H1 (cell line): ENCODE data around the gene FBLIM1. TPM values are rescaled to one million over a fixed set of nuclear protein-coding genes. Genes with fewer than 3 reads are reported as not detected.

ENCODE experiments used
- CTCF ChIA-PET: fragments of 300-600 bp; sonication (Branson Sonifier 250); formaldehyde crosslinking; loops from one replicate; lab custom pipeline; 2021; ENCODE audit not compliant: partially characterized antibody; lab: Charles Lee
- POLR2A ChIA-PET: fragments of 300-600 bp; sonication (Branson Sonifier 250); formaldehyde crosslinking; loops from one replicate; lab custom pipeline; 2021; ENCODE audit warnings: inconsistent platforms; ENCODE audit not compliant: partially characterized antibody; lab: Charles Lee
- DNase-seq, 2 experiments: peaks; one replicate each; pipeline versions ENCODE4 v3.0.0 to v3.0.0-alpha.2; 2010 to 2022; ENCODE audit warnings: low spot score in 2 of 2, low read depth in 1 of 2, mixed read lengths in 1 of 2
- FAIRE-seq: peaks from 2 replicates; lab custom pipeline; 2011; peaks lifted over from hg19 to GRCh38; lab: Jason Lieb, UNC
- H2AFZ ChIP-seq: 2 replicates; pipeline ENCODE4 v1.8.1; 2012; ENCODE audit warnings: low read length, inconsistent platforms
- H2AK5ac ChIP-seq: 2 replicates; pipeline ENCODE4 v1.6.1; 2013; ENCODE audit warnings: low read depth, low read length
- H2BK120ac ChIP-seq: replicated peaks from 2 replicates; pipeline ENCODE3; 2013; ENCODE audit warnings: low read depth, low read length, inconsistent platforms
- H2BK12ac ChIP-seq: 2 replicates; pipeline ENCODE4 v1.6.1; 2013; ENCODE audit warnings: low read depth, low read length
- H2BK15ac ChIP-seq: 2 replicates; pipeline ENCODE4 v1.6.1; 2013; ENCODE audit warnings: low read length
- H2BK20ac ChIP-seq: 2 replicates; pipeline ENCODE4 v1.6.1; 2013; ENCODE audit warnings: low read length
- H2BK5ac ChIP-seq: 2 replicates; pipeline ENCODE4 v1.6.1; 2013; ENCODE audit warnings: low read depth, low read length
- H3K14ac ChIP-seq: 2 replicates; pipeline ENCODE4 v1.6.1; 2013; ENCODE audit warnings: inconsistent platforms; ENCODE audit not compliant: insufficient read length
- H3K18ac ChIP-seq: 2 replicates; pipeline ENCODE4 v1.6.1; 2013; ENCODE audit warnings: low read length; ENCODE audit errors: extremely low read depth
- H3K23ac ChIP-seq: 2 replicates; pipeline ENCODE4 v1.6.1; 2013; ENCODE audit warnings: inconsistent platforms; ENCODE audit not compliant: insufficient read length
- H3K23me2 ChIP-seq: 2 replicates; pipeline ENCODE4 v1.6.1; 2013; ENCODE audit warnings: low read depth, low read length
- H3K27ac ChIP-seq: 2 replicates; pipeline ENCODE4 v1.6.1; 2011; ENCODE audit warnings: low read depth, low read length, inconsistent platforms
- H3K27me3 ChIP-seq, 4 experiments: replicated peaks in 1 of 4; 1 replicate in 1 of 4; 2 replicates in 3 of 4; pipeline versions ENCODE4 v1.6.1 to v1.8.1; 2011 to 2013; ENCODE audit warnings: low read length in 3 of 4, mild to moderate bottlenecking in 3 of 4, inconsistent platforms in 2 of 4, mixed read lengths in 2 of 4, moderate library complexity in 1 of 4; ENCODE audit not compliant: control insufficient read depth in 3 of 4, insufficient read depth in 3 of 4; ENCODE audit errors: extremely low read depth in 1 of 4
- H3K36me3 ChIP-seq, 4 experiments: 2 replicates each; pipeline versions ENCODE4 v1.6.1 to v1.8.1; 2011 to 2013; ENCODE audit warnings: mild to moderate bottlenecking in 4 of 4, low read length in 3 of 4, moderate library complexity in 2 of 4, control low read depth in 1 of 4, inconsistent platforms in 1 of 4; ENCODE audit not compliant: insufficient read depth in 4 of 4, control insufficient read depth in 2 of 4
- H3K4ac ChIP-seq: replicated peaks from 2 replicates; pipeline ENCODE3; 2013; ENCODE audit warnings: low read length, low read depth, mixed read lengths, inconsistent platforms; ENCODE audit not compliant: insufficient read length
- H3K4me1 ChIP-seq, 4 experiments: replicated peaks in 1 of 4; 1 replicate in 1 of 4; 2 replicates in 3 of 4; pipeline versions ENCODE4 v1.6.1 to v1.8.1; 2011 to 2013; ENCODE audit warnings: low read length in 3 of 4, inconsistent platforms in 2 of 4, mixed read lengths in 1 of 4; ENCODE audit not compliant: insufficient read depth in 4 of 4, control insufficient read depth in 3 of 4
- H3K4me2 ChIP-seq, 2 experiments: 2 replicates each; pipeline versions ENCODE4 v1.6.1 to v1.8.1; 2011 to 2013; ENCODE audit warnings: low read depth in 2 of 2, low read length in 2 of 2, control low read depth in 1 of 2, inconsistent platforms in 1 of 2, mild to moderate bottlenecking in 1 of 2; ENCODE audit not compliant: insufficient read depth in 1 of 2
- H3K4me3 ChIP-seq, 4 experiments: fragments of 200-600, 300-600 bp in 1 of 4; sonication (generic), shearing (Covaris generic), sonication (Bioruptor Twin) in 1 of 4; 2 replicates each; pipeline versions ENCODE4 v1.5.1 to v1.8.1; 2011 to 2016; ENCODE audit warnings: low read length in 4 of 4, low read depth in 3 of 4, control low read depth in 2 of 4, inconsistent platforms in 2 of 4, mild to moderate bottlenecking in 2 of 4, mixed read lengths in 1 of 4, moderate library complexity in 1 of 4; ENCODE audit not compliant: insufficient read depth in 2 of 4; ENCODE audit errors: extremely low read depth in 1 of 4
- H3K56ac ChIP-seq: replicated peaks from 2 replicates; pipeline ENCODE3; 2013; ENCODE audit warnings: low read depth, mild to moderate bottlenecking, mixed read lengths, low read length, inconsistent platforms; ENCODE audit not compliant: insufficient read length
- H3K79me1 ChIP-seq: 2 replicates; pipeline ENCODE4 v1.6.1; 2013; ENCODE audit warnings: low read depth, low read length, control low read depth
- H3K79me2 ChIP-seq, 2 experiments: 2 replicates each; pipeline versions ENCODE4 v1.6.1 to v1.8.1; 2012 to 2013; ENCODE audit warnings: low read length in 2 of 2, mild to moderate bottlenecking in 2 of 2, inconsistent platforms in 1 of 2; ENCODE audit not compliant: insufficient read depth in 2 of 2, control insufficient read depth in 1 of 2
- H3K9ac ChIP-seq, 4 experiments: replicated peaks in 1 of 4; 1 replicate in 1 of 4; 2 replicates in 3 of 4; pipeline versions ENCODE4 v1.6.1 to v1.8.1; 2011 to 2013; ENCODE audit warnings: low read depth in 3 of 4, low read length in 3 of 4, control low read depth in 2 of 4, mild to moderate bottlenecking in 2 of 4, moderate library complexity in 2 of 4, inconsistent platforms in 1 of 4; ENCODE audit errors: extremely low read depth in 1 of 4
- H3K9me3 ChIP-seq, 2 experiments: 2 replicates each; pipeline versions ENCODE4 v1.6.1 to v1.8.1; 2012 to 2013; ENCODE audit warnings: mild to moderate bottlenecking in 2 of 2, moderate library complexity in 2 of 2, control low read depth in 1 of 2, inconsistent platforms in 1 of 2, low read depth in 1 of 2, low read length in 1 of 2, mixed read lengths in 1 of 2; ENCODE audit not compliant: insufficient read depth in 2 of 2
- H4K20me1 ChIP-seq, 2 experiments: replicated peaks in 1 of 2; 2 replicates each; pipeline versions ENCODE3 to v1.8.1; 2011 to 2013; ENCODE audit warnings: inconsistent platforms in 2 of 2, low read length in 2 of 2, mild to moderate bottlenecking in 1 of 2; ENCODE audit not compliant: insufficient read depth in 2 of 2, control insufficient read depth in 1 of 2
- H4K5ac ChIP-seq: 2 replicates; pipeline ENCODE4 v1.6.1; 2013; ENCODE audit warnings: low read length, low read depth, mixed read lengths, inconsistent platforms; ENCODE audit not compliant: insufficient read length
- H4K8ac ChIP-seq: 2 replicates; pipeline ENCODE4 v1.8.0; 2013; ENCODE audit warnings: mild to moderate bottlenecking, moderate library complexity, low read length, inconsistent platforms; ENCODE audit not compliant: insufficient read depth; ENCODE audit errors: extremely low read depth
- H4K91ac ChIP-seq: replicated peaks from 2 replicates; pipeline ENCODE3; 2013; ENCODE audit warnings: low read length, mixed read lengths, inconsistent platforms; ENCODE audit not compliant: insufficient read length
- CTCF ChIP-seq, 3 experiments: IDR thresholded peaks; 1 replicate in 2 of 3; 2 replicates in 1 of 3; pipeline versions ENCODE4 v1.5.1 to v1.6.1; 2011; ENCODE audit warnings: low read length in 3 of 3, mild to moderate bottlenecking in 3 of 3, inconsistent platforms in 2 of 3, low read depth in 1 of 3, moderate library complexity in 1 of 3; ENCODE audit not compliant: insufficient read depth in 1 of 3; ENCODE audit errors: control extremely low read depth in 1 of 3
- E2F6 ChIP-seq: IDR thresholded peaks from 2 replicates; pipeline ENCODE4 v1.6.1; 2012; ENCODE audit warnings: inconsistent platforms
- POLR2A ChIP-seq, 2 experiments: IDR thresholded peaks; 1 replicate in 1 of 2; 2 replicates in 1 of 2; pipeline ENCODE4 v1.6.1; 2011; ENCODE audit warnings: low read depth in 2 of 2, low read length in 2 of 2, mild to moderate bottlenecking in 2 of 2; ENCODE audit errors: control extremely low read depth in 1 of 2
- POU5F1 ChIP-seq: IDR thresholded peaks from 2 replicates; pipeline ENCODE4 v1.6.1; 2011; ENCODE audit warnings: low read depth, mild to moderate bottlenecking, low read length, moderate library complexity
- SRF ChIP-seq: IDR thresholded peaks from 2 replicates; pipeline ENCODE4 v1.6.1; 2011; ENCODE audit warnings: mild to moderate bottlenecking, low read depth, low read length, moderate library complexity
- TAF1 ChIP-seq: IDR thresholded peaks from 2 replicates; pipeline ENCODE4 v1.6.1; 2011; ENCODE audit warnings: mild to moderate bottlenecking, low read depth, low read length
- WGBS, 2 experiments: shearing (Covaris generic) in 1 of 2; methylation state at CpG; one replicate each; pipeline versions ENCODE4 v1.1.6 to v1.1.7; 2013 to 2015; ENCODE audit warnings: low lambda C conversion rate in 2 of 2, mixed read lengths in 2 of 2, inconsistent platforms in 1 of 2, low coverage in 1 of 2, missing lambda C conversion rate in 1 of 2; ENCODE audit not compliant: insufficient replicate concordance in 2 of 2, insufficient coverage in 1 of 2, insufficient read length in 1 of 2; ENCODE audit errors: extremely low coverage in 1 of 2, missing lambda C conversion rate in 1 of 2; 5-methylcytosine and 5-hydroxymethylcytosine counted together
- long read RNA-seq, 2 experiments: library from RNA in 1 of 2; library from capped mRNA in 1 of 2; stranded (forward); transcript quantifications; one replicate each; pipeline ENCODE4 v2.0.0, GENCODE V29; 2021; ENCODE audit warnings: inconsistent platforms in 1 of 2
- polyA minus RNA-seq, 3 experiments: library from RNA; depleted of rRNA, polyadenylated mRNA; stranded (reverse); fragments of >200 nt; gene quantifications; 1 replicate in 2 of 3; 2 replicates in 1 of 3; pipeline ENCODE4 v1.2.3, GENCODE V29; 2011
- polyA plus RNA-seq, 7 experiments: library from polyadenylated mRNA; depleted of rRNA in 3 of 7; stranded (reverse) in 5 of 7; unstranded in 2 of 7; fragments of >200 nt in 5 of 7; fragments of 200-250 nt in 2 of 7; gene quantifications; 1 replicate in 5 of 7; 2 replicates in 1 of 7; 4 replicates in 1 of 7; pipeline versions ENCODE4 v1.2.1 to v1.2.3, GENCODE V29; 2011 to 2013; ENCODE audit warnings: missing spikeins in 2 of 7, mixed read lengths in 2 of 7
- total RNA-seq: library from RNA; stranded (reverse); fragmentation: NEBNext Ultra II Directional; extraction: Animal tissue kit (Norgen Biotek cat#: 25700); gene quantifications from 2 replicates; pipeline ENCODE4 v1.2.1, GENCODE V29; 2021

The FBLIM1 gene
- total RNA-seq, result 63.2 and 66.6 TPM in 2 replicates
- 66.7 and 99.1 TPM in 2 replicates for polyA plus RNA-seq (2011; rRNA removed)
- 86.2 TPM for polyA plus RNA-seq (2011; cell fraction: cytosol; rRNA removed)
- 79.6 TPM for polyA plus RNA-seq (2011; cell fraction: nucleus; rRNA removed)
- 56.8 to 78.0 TPM (median 64.4 TPM) in 4 replicates for polyA plus RNA-seq (2012, experiment 1 of 2)
- 50.3 TPM for polyA plus RNA-seq (2012, experiment 2 of 2)
- polyA plus RNA-seq (2013, experiment 1 of 2), result 62.3 TPM
- polyA plus RNA-seq (2013, experiment 2 of 2), result 57.2 TPM
- polyA minus RNA-seq (2011; rRNA and poly(A)+ RNA removed), result 25.8 and 31.1 TPM in 2 replicates
- 34.8 TPM for polyA minus RNA-seq (2011; cell fraction: cytosol; rRNA and poly(A)+ RNA removed)
- polyA minus RNA-seq (2011; cell fraction: nucleus; rRNA and poly(A)+ RNA removed), result 44.5 TPM
- long read RNA-seq, experiment 1, partial matches to known transcripts, result 14 of 41 reads
- long read RNA-seq, experiment 1, other reads (novel, unspliced or antisense), result 21 of 41 reads
- long read RNA-seq, experiment 2, partial matches to known transcripts, result 0 of 2 reads
- long read RNA-seq, experiment 2, other reads (novel, unspliced or antisense), result 2 of 2 reads

- H3K4me1 ChIP-seq, result peaks cover 14 to 37% (median 30%) of the 10 kb centered on the region in 4 experiments
- H2BK12ac ChIP-seq, result peak within 1 kb of the TSS; percentile 77; the same call in 1 of the 2 replicates
- H3K23ac ChIP-seq, result no peak within 1 kb of the TSS
- H3K27ac ChIP-seq, result peak within 1 kb of the TSS; percentile 68
- H3K79me2 ChIP-seq, result peaks cover 0 to 41% of the 10 kb centered on the region in 2 experiments; a peak in 2 of 4 replicates
- peak within 1 kb of the TSS; percentile 80 to 92 for H3K4me2 ChIP-seq
- peak within 1 kb of the TSS; percentile 86 for H4K5ac ChIP-seq
- CTCF ChIA-PET, result interaction anchor here (1.3 to 2.2 kb wide), 2 partner anchors 17 to 20 kb away, joined by 3 to 11 read pairs; no protein-coding TSS in a partner anchor
- peaks cover 5 to 9% of the 10 kb centered on the region in 2 experiments for H4K20me1 ChIP-seq
- no peak within 1 kb of the TSS; the same call in 1 of the 2 replicates for H2AFZ ChIP-seq
- H3K9ac ChIP-seq, result peak within 1 kb of the TSS; percentile 70 to 81 (median 79)
- H2BK15ac ChIP-seq, result 0 out of 2 replicates have a peak within 1 kb of the TSS, but pooled peaks have one; percentile 90
- peak within 1 kb of the TSS; percentile 72 for H3K18ac ChIP-seq
- no peak within 1 kb of the TSS for H2AK5ac ChIP-seq
- H4K8ac ChIP-seq, result peak within 1 kb of the TSS; percentile 77
- H2BK20ac ChIP-seq, result 0 out of 2 replicates have a peak within 1 kb of the TSS, but pooled peaks have one; percentile 76
- H3K56ac ChIP-seq, result peak within 1 kb of the TSS; percentile 74
- TF ChIP-seq E2F6 (no peak), CTCF (IDR thresholded peaks at IDR 0.05; ENCODE audit: control extremely low read depth in 1 of 3, insufficient read depth in 1 of 3, low read depth in 1 of 3, low read length in 3 of 3) (no peak), POU5F1 (no peak), POLR2A (IDR thresholded peaks at IDR 0.05; ENCODE audit: control extremely low read depth in 1 of 2, low read depth in 2 of 2, low read length in 2 of 2) (peak in 1 of 2 experiments; percentile 49; a peak in 1 of 3 replicates), SRF (peak; percentile 70; the same call in 1 of the 2 replicates), TAF1 (0 out of 2 replicates have a peak, but pooled peaks have one; percentile 25)
- H3K79me1 ChIP-seq, result peaks cover 11% of the 10 kb centered on the region
- 0% methylated on average over 4 of the region's 58 CpGs; no CpG with 5 or more reads in 1 of the 2 experiments for WGBS, 2 experiments
- peak within 1 kb of the TSS; percentile 68 to 97 (median 84) for H3K4me3 ChIP-seq
- peak within 1 kb of the TSS; percentile 60; the same call in 1 of the 2 replicates for H2BK5ac ChIP-seq
- DNase-seq, result peak in 1 of 2 experiments; percentile 79
- no peaks in the 10 kb centered on the region for H3K9me3 ChIP-seq
- peak within 1 kb of the TSS; percentile 16 for H2BK120ac ChIP-seq
- POLR2A ChIA-PET, result interaction anchor here (0.6 to 2.8 kb wide), 8 partner anchors 9 to 207 kb away, joined by 3 to 14 read pairs (median 4); no protein-coding TSS in a partner anchor
- no peaks in the 10 kb centered on the region for H3K36me3 ChIP-seq
- H3K4ac ChIP-seq, result peak within 1 kb of the TSS; percentile 57
- H3K27me3 ChIP-seq, result no peaks in the 10 kb centered on the region
- H3K23me2 ChIP-seq, result peaks cover 10% of the 10 kb centered on the region; the same call in 1 of the 2 replicates
- FAIRE-seq, result no peak
- H4K91ac ChIP-seq, result peak within 1 kb of the TSS; percentile 22
- no peak within 1 kb of the TSS for H3K14ac ChIP-seq
Measured at GRCh38 chr1:15758343-15758931, at the start of gene FBLIM1. Gene FBLIM1 (plus strand): TSS chr1:15758795. CDS start chr1:15764984, 6,189 bp downstream.
